Measurements from ENCODE around the gene SUOX. TPM values are rescaled to one million over a fixed set of nuclear protein-coding genes. Genes with fewer than 3 reads are reported as not detected.
"Not testable (repeated sequence)": the region's sequence is repeated elsewhere in the genome, so short reads cannot be mapped to it uniquely, and the experiment has no call there.

Gene SUOX
- total RNA-seq, 1 donor from 2014 or later = 10.3 TPM

DNA sequence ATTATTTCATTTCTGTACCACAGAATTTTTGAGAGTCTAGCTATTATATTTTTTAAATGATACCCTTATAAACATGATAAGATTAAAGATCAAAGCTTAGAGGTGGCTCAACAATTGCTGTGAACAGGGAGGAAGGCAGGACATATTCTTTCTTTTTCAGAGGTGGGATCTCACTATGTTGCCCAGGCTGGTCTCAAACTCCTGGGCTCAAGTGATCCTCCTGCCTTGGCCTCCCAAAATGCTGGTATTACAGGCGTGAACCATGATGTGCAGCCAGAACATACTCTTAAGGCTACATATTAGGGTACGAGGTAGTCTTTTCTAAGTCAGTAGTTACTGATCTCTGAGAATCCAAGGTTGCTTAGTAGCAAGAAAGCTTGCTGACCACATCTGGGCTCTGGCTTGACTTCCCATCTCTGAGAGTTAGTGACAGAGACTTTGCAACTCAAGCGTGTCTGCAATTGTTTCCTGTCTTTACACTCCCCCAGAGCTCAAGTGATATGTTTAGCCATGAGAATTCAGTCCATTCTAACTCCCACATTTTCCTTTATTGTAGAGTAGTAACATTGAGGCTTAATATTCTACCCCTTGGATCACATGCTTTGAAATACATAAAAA lies 14.6 kb upstream of the SUOX start:
- intact Hi-C loops (cut with micrococcal nuclease) = no loop called here

- intact Hi-C loops (cut with micrococcal nuclease) = no loop called here
Measured at GRCh38 chr12:55983232-55983842, 13.7 kb upstream of the SUOX start.

GRCh38 chr12:55984861-55985260 lies 12.2 kb upstream of the SUOX start:
- intact Hi-C loops (cut with micrococcal nuclease) = no loop called here

- intact Hi-C loops (cut with micrococcal nuclease) = no loop called here
Measured at GRCh38 chr12:55985341-55985740, 11.7 kb upstream of the SUOX start.

DNA sequence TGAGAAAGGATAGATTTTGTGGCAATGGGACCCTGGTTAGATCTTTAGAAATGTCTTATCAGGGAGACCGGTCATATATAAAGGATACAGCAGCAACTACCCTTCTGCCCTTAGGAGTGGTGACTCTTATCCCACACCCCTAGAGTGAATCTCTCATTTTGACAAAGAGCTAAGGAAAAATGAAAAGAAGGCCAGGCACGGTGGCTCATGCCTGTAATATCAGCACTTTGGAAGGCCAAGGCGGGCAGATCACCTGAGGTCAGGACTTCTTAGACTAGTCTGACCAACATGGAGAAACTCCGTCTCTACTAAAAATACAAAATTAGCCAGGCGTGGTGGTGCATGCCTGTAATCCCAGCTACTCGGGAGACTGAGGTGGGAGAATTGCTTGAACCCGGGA lies 11.1 kb upstream of the SUOX start:
- intact Hi-C loops (cut with micrococcal nuclease) = not testable (repeated sequence)

- intact Hi-C loops (cut with micrococcal nuclease) = no loop called here
Measured at GRCh38 chr12:55991110-55991509, 6.0 kb upstream of the SUOX start.

DNA sequence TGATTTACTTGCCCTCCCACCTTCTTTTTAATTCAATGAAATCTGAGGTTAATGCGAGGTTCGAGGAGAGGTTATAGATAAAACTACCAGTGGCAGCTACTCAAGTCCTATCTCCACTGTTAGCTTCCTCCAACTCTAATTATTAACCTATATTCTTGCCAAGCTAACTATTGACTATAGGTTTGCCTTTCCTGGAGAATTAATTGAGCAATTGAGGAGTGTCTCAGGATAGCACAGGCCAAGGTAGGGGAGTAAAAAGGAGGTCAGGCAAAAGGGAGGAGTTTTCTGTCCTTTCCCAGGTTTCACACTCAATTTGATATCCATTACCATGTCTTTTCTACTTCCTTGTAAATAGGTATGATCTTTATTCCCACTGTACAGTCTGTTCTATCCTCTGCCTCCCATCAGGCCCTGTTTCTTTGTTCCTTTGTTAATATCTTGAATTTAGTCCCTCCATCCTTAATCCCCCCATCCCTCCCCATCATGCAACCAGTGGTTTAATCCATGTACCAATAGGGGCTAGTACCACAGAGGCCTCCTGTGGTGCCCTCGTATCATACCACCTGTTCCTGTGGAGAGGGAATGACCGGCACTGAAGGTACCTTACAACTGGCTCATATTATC lies 3.7 kb upstream of the SUOX start:
- intact Hi-C loops (cut with micrococcal nuclease) = no loop called here

- intact Hi-C loops (cut with micrococcal nuclease) = no loop called here
Measured at GRCh38 chr12:55995366-55995765, 1.7 kb upstream of the SUOX start.

DNA sequence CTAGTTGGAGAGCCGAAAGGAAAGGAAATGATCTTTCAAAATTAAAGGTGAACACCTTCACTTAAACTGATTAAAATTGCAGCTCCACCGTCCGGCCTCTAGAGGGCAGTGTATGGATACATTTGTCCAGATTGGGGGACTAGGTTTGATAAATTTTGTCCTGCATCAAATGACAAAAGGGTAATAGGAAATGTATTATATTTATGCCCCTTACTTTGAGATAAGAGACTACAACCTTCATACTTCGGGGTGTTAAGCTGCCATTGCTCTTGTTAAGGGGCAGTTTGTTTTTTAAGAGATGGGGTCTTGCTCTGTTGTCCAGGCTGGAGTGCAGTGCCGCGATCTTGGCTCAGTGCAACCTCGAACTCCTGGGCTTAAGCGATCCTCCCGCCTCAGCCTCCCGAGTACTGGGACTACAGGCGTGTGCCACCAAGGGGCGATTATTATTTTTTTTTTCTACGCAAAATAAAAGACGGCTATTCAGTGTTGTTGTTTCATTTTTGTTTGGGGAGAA lies 818 bp upstream of the SUOX start:
- intact Hi-C loops (cut with micrococcal nuclease) = loop anchor here (1.0 kb wide), 3 partner anchors 33 to 108 kb away; partner anchors contain the start of genes PA2G4 and RPS26

- intact Hi-C loops (cut with micrococcal nuclease) = no loop called here
Measured at GRCh38 chr12:55997535-55997859, 421 bp downstream of the SUOX start.

- intact Hi-C loops (cut with micrococcal nuclease) = not testable (repeated sequence)
Measured at GRCh38 chr12:55999522-55999921, 2.4 kb downstream of the SUOX start.

DNA sequence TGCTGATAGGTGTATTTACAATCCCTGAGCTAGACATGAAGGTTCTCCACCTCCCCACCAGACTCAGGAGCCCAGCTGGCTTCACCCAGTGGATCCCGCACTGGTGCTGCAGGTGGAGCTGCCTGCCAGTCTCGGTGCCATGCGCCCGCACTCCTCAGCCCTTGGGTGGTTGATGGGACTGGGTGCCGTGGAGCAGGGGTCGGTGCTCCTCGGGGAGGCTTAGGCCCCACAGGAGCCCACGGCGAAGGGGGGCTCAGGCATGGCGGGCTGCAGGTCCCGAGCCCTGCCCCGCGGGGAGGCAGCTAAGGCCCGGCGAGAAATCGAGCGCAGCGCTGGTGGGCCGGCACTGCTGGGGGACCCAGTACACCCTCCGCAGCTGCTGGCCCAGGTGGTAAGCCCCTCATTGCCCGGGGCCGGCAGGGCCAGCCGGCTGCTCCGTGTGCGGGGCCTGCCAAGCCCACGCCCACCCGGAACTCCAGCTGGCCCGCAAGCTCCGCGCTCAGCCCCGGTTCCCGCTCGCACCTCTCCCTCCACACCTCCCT lies 3.0 kb downstream of the SUOX start:
- intact Hi-C loops (cut with micrococcal nuclease) = not testable (repeated sequence)

- intact Hi-C loops (cut with micrococcal nuclease) = no loop called here
Measured at GRCh38 chr12:56001487-56002100, 4.5 kb downstream of the SUOX start.

- intact Hi-C loops (cut with micrococcal nuclease) = not testable (repeated sequence)
Measured at GRCh38 chr12:56003376-56003775, 6.3 kb downstream of the SUOX start.

DNA sequence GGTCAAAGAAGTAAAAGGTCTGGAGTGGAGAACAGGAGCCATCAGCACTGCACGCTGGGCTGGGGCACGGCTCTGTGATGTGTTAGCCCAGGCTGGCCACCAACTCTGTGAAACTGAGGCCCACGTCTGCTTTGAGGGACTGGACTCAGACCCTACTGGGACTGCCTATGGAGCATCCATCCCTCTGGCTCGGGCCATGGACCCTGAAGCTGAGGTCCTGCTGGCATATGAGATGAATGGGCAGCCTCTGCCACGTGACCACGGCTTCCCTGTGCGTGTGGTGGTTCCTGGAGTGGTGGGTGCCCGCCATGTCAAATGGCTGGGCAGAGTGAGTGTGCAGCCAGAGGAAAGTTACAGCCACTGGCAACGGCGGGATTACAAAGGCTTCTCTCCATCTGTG lies 7.1 kb downstream of the SUOX start:
- intact Hi-C loops (cut with micrococcal nuclease) = no loop called here

GRCh38 chr12:56007564-56008559 lies 10.8 kb downstream of the SUOX start:
- intact Hi-C loops (cut with micrococcal nuclease) = loop anchor here (1.0 to 2.0 kb wide), 2 partner anchors 13 to 33 kb away; partner anchors contain the start of genes IKZF4 and RPS26

GRCh38 chr12:56010111-56010570 lies 13.1 kb downstream of the SUOX start:
- intact Hi-C loops (cut with micrococcal nuclease) = no loop called here

- intact Hi-C loops (cut with micrococcal nuclease) = no loop called here
Measured at GRCh38 chr12:56011509-56012090, 14.5 kb downstream of the SUOX start.

GRCh38 chr12:56013482-56013881 lies 16.4 kb downstream of the SUOX start:
- intact Hi-C loops (cut with micrococcal nuclease) = no loop called here

- intact Hi-C loops (cut with micrococcal nuclease) = no loop called here
Measured at GRCh38 chr12:56014205-56014604, 17.1 kb downstream of the SUOX start.

All from T-helper 2 cell treated with Interferon-gamma antibody and Interleukin-4, amounts not matched to agents 100 ng/mL and 5 ng/mL, for 36 hours (primary cell).